Endothelial cell of umbilical vein (primary cell): ENCODE data around the gene PCED1B. TPM values are rescaled to one million over a fixed set of nuclear protein-coding genes. Genes with fewer than 3 reads are reported as not detected.

Experiments used
- BruUV-seq: library from RNA; stranded (reverse); fragments of 400-500 nt; replicated peaks from 2 replicates; lab custom pipeline; 2021; lab: Mats Ljungman, UMichigan
- CTCF ChIA-PET: fragments of 300-600, 350-600 bp; sonication (Branson Sonifier 250); formaldehyde crosslinking; loops from one replicate; lab custom pipeline; 2021; ENCODE audit warnings: antibody characterized with exemption, inconsistent platforms; lab: Charles Lee
- POLR2A ChIA-PET: fragments of 300-600, 350-600 bp; sonication (Branson Sonifier 250); formaldehyde crosslinking; loops from one replicate; lab custom pipeline; 2021; ENCODE audit warnings: antibody characterized with exemption, inconsistent platforms; lab: Charles Lee
- DNase-seq: peaks from one replicate; pipeline ENCODE4 v3.0.0-alpha.2; 2011; ENCODE audit warnings: low read depth, low spot score
- FAIRE-seq: peaks from 2 replicates; lab custom pipeline; 2011; peaks lifted over from hg19 to GRCh38; lab: Jason Lieb, UNC
- H2AFZ ChIP-seq: 2 replicates; pipeline ENCODE4 v1.6.0; 2012; ENCODE audit warnings: low read depth, low read length, control low read depth, inconsistent platforms
- H3K27ac ChIP-seq: 2 replicates; pipeline ENCODE4 v1.5.1; 2011; ENCODE audit warnings: low read depth, mild to moderate bottlenecking, control low read depth, low read length, moderate library complexity; ENCODE audit not compliant: insufficient read depth
- H3K27me3 ChIP-seq, 2 experiments: 2 replicates each; pipeline versions ENCODE4 v1.6.0 to v1.6.1; 2011; ENCODE audit warnings: low read length in 2 of 2, mixed read lengths in 1 of 2; ENCODE audit not compliant: control insufficient read depth in 2 of 2, insufficient read depth in 2 of 2
- H3K36me3 ChIP-seq, 2 experiments: 2 replicates in 1 of 2; 3 replicates in 1 of 2; pipeline ENCODE4 v1.5.1; 2011; ENCODE audit warnings: low read length in 2 of 2, mild to moderate bottlenecking in 1 of 2, moderate library complexity in 1 of 2; ENCODE audit not compliant: control insufficient read depth in 2 of 2, insufficient read depth in 2 of 2; ENCODE audit errors: extremely low read depth in 1 of 2
- H3K4me1 ChIP-seq: 3 replicates; pipeline ENCODE4 v1.5.1; 2011; ENCODE audit warnings: mild to moderate bottlenecking, low read length; ENCODE audit not compliant: control insufficient read depth, insufficient read depth; ENCODE audit errors: extremely low read depth
- H3K4me2 ChIP-seq: 2 replicates; pipeline ENCODE4 v1.6.1; 2011; ENCODE audit warnings: low read length, control low read depth, mixed read lengths; ENCODE audit not compliant: insufficient read depth
- H3K4me3 ChIP-seq, 3 experiments: fragments of 200-600 bp in 1 of 3; sonication (generic), shearing (Covaris generic) in 1 of 3; replicated peaks in 1 of 3; 2 replicates each; pipeline ENCODE4 v1.5.1; 2011 to 2016; ENCODE audit warnings: control low read depth in 3 of 3, low read length in 3 of 3, mild to moderate bottlenecking in 2 of 3, inconsistent platforms in 1 of 3, low read depth in 1 of 3, moderate library complexity in 1 of 3; ENCODE audit not compliant: insufficient read depth in 1 of 3
- H3K79me2 ChIP-seq: 2 replicates; pipeline ENCODE4 v1.6.0; 2012; ENCODE audit warnings: low read length, inconsistent platforms; ENCODE audit not compliant: control insufficient read depth, insufficient read depth
- H3K9ac ChIP-seq: replicated peaks from 2 replicates; pipeline ENCODE3; 2011; ENCODE audit warnings: low read length, control low read depth; ENCODE audit not compliant: insufficient read depth; ENCODE audit errors: extremely low read depth
- H3K9me1 ChIP-seq: replicated peaks from 3 replicates; pipeline ENCODE4 v1.6.0; 2011; ENCODE audit warnings: mild to moderate bottlenecking, low read length; ENCODE audit not compliant: control insufficient read depth, insufficient read depth; ENCODE audit errors: extremely low read depth
- H3K9me3 ChIP-seq: replicated peaks from 2 replicates; pipeline ENCODE4 v1.5.1; 2012; ENCODE audit warnings: low read length, inconsistent platforms; ENCODE audit not compliant: control insufficient read depth, insufficient read depth
- H4K20me1 ChIP-seq: replicated peaks from 2 replicates; pipeline ENCODE3; 2011; ENCODE audit warnings: mild to moderate bottlenecking, low read length; ENCODE audit not compliant: control insufficient read depth, insufficient read depth; ENCODE audit errors: extremely low read depth
- EZH2 ChIP-seq: IDR thresholded peaks from 2 replicates; pipeline ENCODE4 v1.6.1; 2012; ENCODE audit warnings: borderline replicate concordance, low read depth, mild to moderate bottlenecking, moderate library complexity, low read length, inconsistent platforms; ENCODE audit not compliant: severe bottlenecking
- FOS ChIP-seq: IDR thresholded peaks from 2 replicates; pipeline ENCODE4 v1.6.1; 2011; ENCODE audit warnings: mild to moderate bottlenecking, low read length, moderate library complexity, borderline replicate concordance; ENCODE audit not compliant: insufficient read depth
- GATA2 ChIP-seq: IDR thresholded peaks from 2 replicates; pipeline ENCODE4 v1.7.0; 2011; ENCODE audit warnings: low read depth, mild to moderate bottlenecking, moderate library complexity, mixed read lengths, low read length; ENCODE audit not compliant: insufficient read length, insufficient read depth
- JUN ChIP-seq: IDR thresholded peaks from 2 replicates; pipeline ENCODE4 v1.6.1; 2011; ENCODE audit warnings: borderline replicate concordance, low read depth; ENCODE audit not compliant: insufficient read length, insufficient read depth
- MYC ChIP-seq: IDR thresholded peaks from one replicate; pipeline ENCODE4 v1.6.1; 2011; ENCODE audit warnings: mild to moderate bottlenecking, low read depth, low read length
- POLR2A ChIP-seq: IDR thresholded peaks from 2 replicates; pipeline ENCODE4 v1.6.1; 2012; ENCODE audit warnings: low read depth, mild to moderate bottlenecking, control low read depth, low read length
- POLR2AphosphoS5 ChIP-seq: IDR thresholded peaks from 2 replicates; pipeline ENCODE4 v1.6.1; 2012; ENCODE audit warnings: low read depth, mild to moderate bottlenecking, control low read depth, low read length, moderate library complexity; ENCODE audit not compliant: insufficient read depth
- dilution Hi-C: fragments of 300-500 bp; cut with MboI; formaldehyde crosslinking; loops from one replicate; pipeline ENCODE4 v1.15.0; 2019; ENCODE audit warnings: low sequenced_read_pairs; ENCODE audit not compliant: extremely low pct_ligation_motif_present
- intact Hi-C: fragments of 100-400 bp; cut with micrococcal nuclease; formaldehyde crosslinking; loops from one replicate; pipeline ENCODE4 v1.10.0; 2022
- polyA plus RNA-seq, 4 experiments: library from polyadenylated mRNA; depleted of rRNA in 3 of 4; stranded (reverse) in 3 of 4; unstranded in 1 of 4; fragments of >200 nt; gene quantifications; 2 replicates each; pipeline versions ENCODE4 v1.2.1 to v1.2.3, GENCODE V29; 2011 to 2012; ENCODE audit warnings: missing spikeins in 1 of 4
- total RNA-seq: library from RNA; stranded (reverse); gene quantifications from 2 replicates; pipeline ENCODE4 v1.2.3, GENCODE V29; 2021
- TF ChIP-seq, protein P1 (sequence below): IDR thresholded peaks from 2 replicates; pipeline ENCODE4 v1.6.1; 2011; ENCODE audit not compliant: insufficient read depth, insufficient read length
- TF ChIP-seq, protein P2 (sequence below), 2 donors: IDR thresholded peaks; 1 replicate in 1 of 2; 2 replicates in 1 of 2; pipeline ENCODE4 v1.5.1; 2011; ENCODE audit warnings: low read length in 2 of 2, mild to moderate bottlenecking in 2 of 2, moderate library complexity in 2 of 2, control low read depth in 1 of 2, inconsistent platforms in 1 of 2, low read depth in 1 of 2; ENCODE audit not compliant: insufficient read depth in 1 of 2; ENCODE audit errors: extremely low read depth in 1 of 2

Gene PCED1B
- total and polyA plus RNA-seq, 2 donors (not counting 3 experiments of a cell fraction or from before 2014, with no cell fraction given): 1.7 to 2.6 TPM

DNA sequence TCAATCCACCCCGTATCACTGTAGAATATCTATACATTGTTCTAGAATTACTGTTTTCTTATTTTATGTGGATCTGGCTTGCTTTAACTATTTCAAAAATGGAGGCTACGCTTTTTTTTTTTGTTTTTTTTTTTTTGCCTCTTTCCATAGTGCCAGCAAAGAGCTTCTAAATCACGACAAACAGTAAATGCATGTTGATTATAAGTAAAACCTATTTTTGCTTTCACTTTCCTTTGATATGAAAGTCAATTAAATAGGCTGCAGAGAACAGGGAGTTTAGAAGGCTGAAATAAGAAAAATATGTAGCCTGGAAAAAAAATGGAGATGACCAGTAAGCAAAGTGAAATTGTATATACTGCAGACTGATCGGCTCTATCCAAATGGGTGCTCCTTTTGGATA, 112.6 kb downstream of the PCED1B start:
- Histone ChIP-seq H3K9me3 (no peaks in the 10 kb centered on the region), H3K4me1 (peaks cover 12% of the 10 kb centered on the region), H3K4me3 (no peak overlapping the region), H3K4me2 (no peak overlapping the region), H3K36me3 (no peaks in the 10 kb centered on the region), H3K27ac (no peak overlapping the region), H3K9me1 (no peaks in the 10 kb centered on the region), H3K27me3 (no peaks in the 10 kb centered on the region), H2AFZ (no peak overlapping the region), H3K9ac (no peak overlapping the region), H4K20me1 (no peaks in the 10 kb centered on the region), H3K79me2 (no peaks in the 10 kb centered on the region)
- intact Hi-C loops: no loop called here
- dilution Hi-C loops: no loop called here
- FAIRE-seq (no peak), DNase-seq (no peak)
- TF ChIP-seq EZH2 (no peak), JUN (no peak), GATA2 (no peak), POLR2A (no peak), MYC (no peak), FOS (no peak), POLR2AphosphoS5 (no peak)
- TF ChIP-seq, protein P1, sequence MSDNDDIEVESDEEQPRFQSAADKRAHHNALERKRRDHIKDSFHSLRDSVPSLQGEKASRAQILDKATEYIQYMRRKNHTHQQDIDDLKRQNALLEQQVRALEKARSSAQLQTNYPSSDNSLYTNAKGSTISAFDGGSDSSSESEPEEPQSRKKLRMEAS: no peak
- TF ChIP-seq, protein P2, sequence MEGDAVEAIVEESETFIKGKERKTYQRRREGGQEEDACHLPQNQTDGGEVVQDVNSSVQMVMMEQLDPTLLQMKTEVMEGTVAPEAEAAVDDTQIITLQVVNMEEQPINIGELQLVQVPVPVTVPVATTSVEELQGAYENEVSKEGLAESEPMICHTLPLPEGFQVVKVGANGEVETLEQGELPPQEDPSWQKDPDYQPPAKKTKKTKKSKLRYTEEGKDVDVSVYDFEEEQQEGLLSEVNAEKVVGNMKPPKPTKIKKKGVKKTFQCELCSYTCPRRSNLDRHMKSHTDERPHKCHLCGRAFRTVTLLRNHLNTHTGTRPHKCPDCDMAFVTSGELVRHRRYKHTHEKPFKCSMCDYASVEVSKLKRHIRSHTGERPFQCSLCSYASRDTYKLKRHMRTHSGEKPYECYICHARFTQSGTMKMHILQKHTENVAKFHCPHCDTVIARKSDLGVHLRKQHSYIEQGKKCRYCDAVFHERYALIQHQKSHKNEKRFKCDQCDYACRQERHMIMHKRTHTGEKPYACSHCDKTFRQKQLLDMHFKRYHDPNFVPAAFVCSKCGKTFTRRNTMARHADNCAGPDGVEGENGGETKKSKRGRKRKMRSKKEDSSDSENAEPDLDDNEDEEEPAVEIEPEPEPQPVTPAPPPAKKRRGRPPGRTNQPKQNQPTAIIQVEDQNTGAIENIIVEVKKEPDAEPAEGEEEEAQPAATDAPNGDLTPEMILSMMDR (IDR thresholded peaks at IDR 0.05; ENCODE audit: extremely low read depth in 1 of 2, insufficient read depth in 1 of 2, low read depth in 1 of 2, low read length in 2 of 2): no peak
- ChIA-PET POLR2A (no interaction called here), CTCF (interaction anchor here (1.0 to 2.1 kb wide), 4 partner anchors 16 to 120 kb away, joined by 3 to 9 read pairs (median 5); partner anchors contain the start of genes AMIGO2 and PCED1B)
- BruUV-seq: no TSS peak
